ENCODE data around the gene AGAP9.
"Not testable (repeated sequence)": the region's sequence is repeated elsewhere in the genome, so short reads cannot be mapped to it uniquely, and the experiment has no call there.

Gene AGAP9

GRCh38 chr10:47456079-47456785 lies 67.2 kb downstream of the AGAP9 start:
- DNase-seq = no peak

- DNase-seq = not testable (repeated sequence)
Measured at GRCh38 chr10:47455350-47456078, 67.9 kb downstream of the AGAP9 start.

GRCh38 chr10:47454780-47455058 lies 68.7 kb downstream of the AGAP9 start:
- DNase-seq = no peak

GRCh38 chr10:47454008-47454779 lies 69.2 kb downstream of the AGAP9 start:
- DNase-seq = no peak

GRCh38 chr10:47453141-47454007 lies 70.1 kb downstream of the AGAP9 start:
- DNase-seq = no peak

- no peak for DNase-seq
Measured at GRCh38 chr10:47452495-47453140, 70.8 kb downstream of the AGAP9 start.

GRCh38 chr10:47451998-47452494 lies 71.4 kb downstream of the AGAP9 start:
- DNase-seq = no peak

Data from KG1 (cell line).